Neural cell (in vitro differentiated cells): ENCODE results near the gene NOL3.

Experiments used
- EZH2 ChIP-seq: fragments of 200-600, 300-800 bp; shearing (Covaris generic), sonication (generic); IDR thresholded peaks from 2 replicates; pipeline ENCODE4 v1.6.1; 2014; ENCODE audit warnings: antibody characterized with exemption, low read length, borderline replicate concordance, mild to moderate bottlenecking; ENCODE audit not compliant: insufficient read depth, poor library complexity, severe bottlenecking
- RAD21 ChIP-seq: fragments of 450-650 bp; conservative IDR thresholded peaks from 2 replicates; pipeline ENCODE4 v1.6.1; 2014; ENCODE audit warnings: antibody characterized with exemption, mild to moderate bottlenecking, moderate library complexity
- SMC3 ChIP-seq: fragments of 450-650 bp; conservative IDR thresholded peaks from 2 replicates; pipeline ENCODE4 v1.6.1; 2014; ENCODE audit warnings: antibody characterized with exemption, mild to moderate bottlenecking, moderate library complexity; ENCODE audit not compliant: poor library complexity
- TF ChIP-seq, protein P1 (sequence below): fragments of 450-650 bp; IDR thresholded peaks from 2 replicates; pipeline ENCODE4 v1.5.1; 2014; ENCODE audit warnings: antibody characterized with exemption, mild to moderate bottlenecking, moderate library complexity; ENCODE audit not compliant: poor library complexity, severe bottlenecking

DNA sequence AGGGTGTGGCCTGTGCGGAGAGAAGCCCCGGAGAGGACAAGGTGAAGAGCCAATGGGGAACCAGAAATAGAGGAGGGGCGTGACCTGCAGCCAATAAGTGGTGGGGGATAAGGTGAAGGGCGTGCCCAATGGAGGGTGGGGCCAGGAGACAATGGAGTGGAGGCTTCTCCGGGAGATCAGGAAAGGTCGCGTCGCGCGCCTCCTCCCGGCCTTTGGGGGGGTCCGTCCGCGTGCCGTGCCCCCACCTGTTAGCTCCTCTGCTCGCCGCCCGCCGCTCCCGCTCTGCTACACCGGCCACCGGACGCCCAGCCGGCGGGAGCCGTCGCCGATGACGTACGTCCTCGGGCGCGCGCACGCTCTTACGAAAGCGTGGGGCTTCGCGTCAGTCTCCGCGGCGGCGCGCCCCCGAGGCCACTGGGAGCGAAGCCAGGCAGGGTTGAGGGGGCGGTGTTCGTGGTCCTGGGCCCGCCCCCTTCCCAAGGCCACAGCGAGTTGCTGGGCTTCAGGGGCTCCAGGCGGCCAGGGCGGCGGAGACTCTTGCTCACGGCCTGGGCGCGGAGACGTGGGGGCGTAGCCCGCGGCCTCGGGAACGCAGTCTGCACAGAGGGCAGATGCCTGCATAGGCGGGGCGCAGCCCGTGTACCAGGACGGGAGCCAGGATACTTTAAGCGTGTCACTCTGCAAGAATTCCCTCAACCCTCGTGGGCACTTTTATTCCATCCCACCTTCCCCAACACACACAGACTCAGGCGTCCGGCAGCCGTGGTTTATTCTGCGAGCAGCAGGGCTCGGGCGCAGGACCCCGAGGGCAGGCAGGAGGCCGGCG, 13.5 kb downstream of the NOL3 start, which contains the start of gene MATCAP1:
- TF ChIP-seq EZH2 (no peak), RAD21 (no peak), SMC3 (peak; percentile 22)
- TF ChIP-seq, protein P1, sequence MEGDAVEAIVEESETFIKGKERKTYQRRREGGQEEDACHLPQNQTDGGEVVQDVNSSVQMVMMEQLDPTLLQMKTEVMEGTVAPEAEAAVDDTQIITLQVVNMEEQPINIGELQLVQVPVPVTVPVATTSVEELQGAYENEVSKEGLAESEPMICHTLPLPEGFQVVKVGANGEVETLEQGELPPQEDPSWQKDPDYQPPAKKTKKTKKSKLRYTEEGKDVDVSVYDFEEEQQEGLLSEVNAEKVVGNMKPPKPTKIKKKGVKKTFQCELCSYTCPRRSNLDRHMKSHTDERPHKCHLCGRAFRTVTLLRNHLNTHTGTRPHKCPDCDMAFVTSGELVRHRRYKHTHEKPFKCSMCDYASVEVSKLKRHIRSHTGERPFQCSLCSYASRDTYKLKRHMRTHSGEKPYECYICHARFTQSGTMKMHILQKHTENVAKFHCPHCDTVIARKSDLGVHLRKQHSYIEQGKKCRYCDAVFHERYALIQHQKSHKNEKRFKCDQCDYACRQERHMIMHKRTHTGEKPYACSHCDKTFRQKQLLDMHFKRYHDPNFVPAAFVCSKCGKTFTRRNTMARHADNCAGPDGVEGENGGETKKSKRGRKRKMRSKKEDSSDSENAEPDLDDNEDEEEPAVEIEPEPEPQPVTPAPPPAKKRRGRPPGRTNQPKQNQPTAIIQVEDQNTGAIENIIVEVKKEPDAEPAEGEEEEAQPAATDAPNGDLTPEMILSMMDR: no peak
